CD4-positive, alpha-beta T cell (primary cell): Measurements from ENCODE around the gene RMRP. TPM values are rescaled to one million over a fixed set of nuclear protein-coding genes. Genes with fewer than 3 reads are reported as not detected.

ENCODE experiments used
- ATAC-seq: fragments of 200-7000 bp; cut with Tn5 transposase; one replicate; pipeline ENCODE4 v1.10.0; 2022; ENCODE audit warnings: mild to moderate bottlenecking; ENCODE audit not compliant: poor library complexity
- CTCF ChIA-PET: fragments of 350-600 bp; sonication (Branson Sonifier 250); formaldehyde crosslinking; loops from one replicate; lab custom pipeline; 2021; ENCODE audit warnings: antibody characterized with exemption, inconsistent platforms; lab: Charles Lee
- POLR2A ChIA-PET: fragments of 350-600 bp; sonication (Branson Sonifier 250); formaldehyde crosslinking; loops from one replicate; lab custom pipeline; 2021; ENCODE audit warnings: antibody characterized with exemption, inconsistent platforms; lab: Charles Lee
- DNase-seq, 14 experiments: peaks; one replicate each; pipeline ENCODE4 v3.0.0-alpha.2; 2013 to 2020; ENCODE audit warnings: mixed read lengths in 2 of 14
- H3K27ac ChIP-seq, 2 donors: one replicate each; pipeline versions ENCODE4 v1.5.1 to v1.7.0; 2013; ENCODE audit warnings: low read length in 2 of 2, low read depth in 1 of 2, mild to moderate bottlenecking in 1 of 2
- H3K27me3 ChIP-seq, 2 experiments: 1 replicate in 1 of 2; 2 replicates in 1 of 2; pipeline versions ENCODE4 v1.6.1 to v1.7.0; 2013; ENCODE audit warnings: low read length in 2 of 2, control low read depth in 1 of 2, mild to moderate bottlenecking in 1 of 2, moderate library complexity in 1 of 2; ENCODE audit not compliant: insufficient read depth in 2 of 2, control insufficient read depth in 1 of 2
- H3K36me3 ChIP-seq: one replicate; pipeline ENCODE4 v1.6.1; 2013; ENCODE audit warnings: low read length, control low read depth; ENCODE audit not compliant: insufficient read depth
- H3K4me1 ChIP-seq: one replicate; pipeline ENCODE4 v1.6.1; 2013; ENCODE audit warnings: low read length, control low read depth; ENCODE audit not compliant: insufficient read depth
- H3K4me3 ChIP-seq: one replicate; pipeline ENCODE4 v1.5.1; 2013; ENCODE audit warnings: mild to moderate bottlenecking, low read length, moderate library complexity
- H3K9me3 ChIP-seq, 2 experiments: 1 replicate in 1 of 2; 2 replicates in 1 of 2; pipeline versions ENCODE4 v1.6.1 to v1.7.0; 2013; ENCODE audit warnings: low read length in 2 of 2, mild to moderate bottlenecking in 2 of 2, control low read depth in 1 of 2, moderate library complexity in 1 of 2; ENCODE audit not compliant: control insufficient read depth in 1 of 2, insufficient read depth in 1 of 2
- H3K27ac Mint-ChIP-seq: one replicate; pipeline ENCODE4 v1.8.0; 2020; ENCODE audit warnings: mixed read lengths
- H3K27me3 Mint-ChIP-seq: one replicate; pipeline ENCODE4 v1.8.0; 2021; ENCODE audit warnings: mixed read lengths
- H3K36me3 Mint-ChIP-seq: one replicate; pipeline ENCODE4 v1.8.0; 2021; ENCODE audit warnings: low read depth, mixed read lengths
- H3K4me1 Mint-ChIP-seq: one replicate; pipeline ENCODE4 v1.8.0; 2021; ENCODE audit warnings: low read depth, mixed read lengths
- H3K4me3 Mint-ChIP-seq: one replicate; pipeline ENCODE4 v1.8.0; 2020; ENCODE audit warnings: mild to moderate bottlenecking, mixed read lengths
- H3K9me3 Mint-ChIP-seq: one replicate; pipeline ENCODE4 v1.8.0; 2020; ENCODE audit warnings: mixed read lengths
- CTCF ChIP-seq: fragments of 200-600 bp; IDR thresholded peaks from one replicate; pipeline ENCODE4 v1.8.0; 2022; ENCODE audit warnings: antibody characterized with exemption, mild to moderate bottlenecking
- intact Hi-C, 2 experiments: fragments of 100-400 bp; cut with DNase I in 1 of 2; cut with micrococcal nuclease in 1 of 2; formaldehyde crosslinking; loops; one replicate each; pipeline versions ENCODE4 v1.15.1 to v1.9.0; 2023 to 2025; cut with DNase I, micrococcal nuclease
- total RNA-seq, 174 experiments: library from RNA in 2 of 174; stranded (reverse) in 2 of 174; gene quantifications; one replicate each; pipeline ENCODE4 v1.2.3 and lab custom pipeline; 2021 to 2026

The RMRP gene
- total RNA-seq, 2 experiments from 2014 or later = 14,857 to 24,615 TPM

- peaks cover 26% of the 10 kb centered on the region for H3K4me1 ChIP-seq
- intact Hi-C loops = no loop called here
- peak overlapping the region in 1 of 2 donors; percentile 22 for H3K27ac ChIP-seq
- Mint-ChIP-seq H3K36me3 (no peaks in the 10 kb centered on the region), H3K9me3 (no peaks in the 10 kb centered on the region), H3K27me3 (no peaks in the 10 kb centered on the region), H3K4me3 (peak overlapping the region; percentile 82), H3K27ac (peak overlapping the region; percentile 1), H3K4me1 (peaks cover 28% of the 10 kb centered on the region)
- TF ChIP-seq CTCF = no peak
- H3K36me3 ChIP-seq = no peaks in the 10 kb centered on the region
- ATAC-seq (peak; percentile 37), DNase-seq (no peak)
- no peak overlapping the region for H3K4me3 ChIP-seq
- no peaks in the 10 kb centered on the region for H3K27me3 ChIP-seq
- CTCF ChIA-PET = interaction anchor here (0.7 to 1.8 kb wide), 3 partner anchors 8 to 31 kb away, joined by 3 to 14 read pairs (median 5); partner anchors contain the start of genes CCDC107 and RMRP
- H3K9me3 ChIP-seq = no peaks in the 10 kb centered on the region
- POLR2A ChIA-PET = interaction anchor here (1.3 to 1.7 kb wide), 2 partner anchors 40 to 42 kb away, joined by 3 to 9 read pairs; no protein-coding TSS in a partner anchor
Measured at GRCh38 chr9:35688558-35689541, 31.0 kb upstream of the RMRP start.

DNA sequence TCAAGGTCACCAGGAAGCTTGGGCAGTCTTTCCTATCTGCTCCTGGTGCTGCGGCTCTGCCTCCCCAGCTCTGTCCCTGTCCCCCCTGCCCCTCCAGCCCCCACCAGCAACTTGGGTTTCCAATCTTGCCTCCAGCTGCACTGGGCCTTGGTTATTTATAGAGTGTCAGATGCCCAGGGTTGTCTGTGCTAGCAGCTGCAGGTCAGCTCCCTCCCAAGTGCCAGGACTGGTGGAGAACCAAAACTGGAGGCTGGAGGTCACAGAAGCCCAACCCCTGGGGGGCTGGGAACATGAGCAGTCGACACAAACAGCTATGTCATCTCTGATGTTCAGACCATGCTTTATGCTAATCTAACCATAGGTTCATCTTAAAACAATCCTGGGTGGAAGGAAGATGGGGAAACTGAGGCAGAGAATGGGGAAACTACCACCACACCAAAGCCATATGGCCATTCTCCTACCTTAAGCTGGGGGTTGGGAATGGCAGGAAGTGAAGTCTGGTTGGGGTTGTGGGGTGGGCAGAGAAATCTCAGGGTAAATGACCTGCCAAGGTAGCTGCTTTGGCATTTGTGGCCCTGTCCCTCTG lies 30.2 kb upstream of the RMRP start:
- Histone ChIP-seq H3K27ac (no peak overlapping the region), H3K4me3 (no peak overlapping the region), H3K9me3 (no peaks in the 10 kb centered on the region), H3K27me3 (no peaks in the 10 kb centered on the region), H3K36me3 (no peaks in the 10 kb centered on the region), H3K4me1 (peaks cover 26% of the 10 kb centered on the region)
- Mint-ChIP-seq H3K4me1 (peaks cover 28% of the 10 kb centered on the region), H3K27me3 (no peaks in the 10 kb centered on the region), H3K4me3 (peak overlapping the region; percentile 82), H3K27ac (no peak overlapping the region), H3K36me3 (no peaks in the 10 kb centered on the region), H3K9me3 (no peaks in the 10 kb centered on the region)
- no peak for ATAC-seq
- no peak for DNase-seq
- POLR2A ChIA-PET = interaction anchor here (1.3 kb wide), 1 partner anchor 39 kb away, joined by 3 read pairs; no protein-coding TSS in a partner anchor
- intact Hi-C loops = no loop called here
- CTCF ChIA-PET = interaction anchor here (0.7 to 1.8 kb wide), 4 partner anchors 9 to 77 kb away, joined by 3 to 14 read pairs (median 4); partner anchors contain the start of genes CCDC107 and RMRP
- no peak for TF ChIP-seq CTCF

GRCh38 chr9:35687306-35687705 lies 29.5 kb upstream of the RMRP start:
- Mint-ChIP-seq H3K9me3 (no peaks in the 10 kb centered on the region), H3K4me1 (peaks cover 28% of the 10 kb centered on the region), H3K27me3 (no peaks in the 10 kb centered on the region), H3K4me3 (peak overlapping the region; percentile 72), H3K27ac (no peak overlapping the region), H3K36me3 (no peaks in the 10 kb centered on the region)
- Histone ChIP-seq H3K4me1 (peaks cover 26% of the 10 kb centered on the region), H3K9me3 (no peaks in the 10 kb centered on the region), H3K36me3 (no peaks in the 10 kb centered on the region), H3K27me3 (no peaks in the 10 kb centered on the region), H3K27ac (no peak overlapping the region), H3K4me3 (no peak overlapping the region)
- no peak for TF ChIP-seq CTCF
- ChIA-PET POLR2A (interaction anchor here (1.3 kb wide), 1 partner anchor 38 kb away, joined by 3 read pairs; no protein-coding TSS in a partner anchor), CTCF (interaction anchor here (0.8 to 1.8 kb wide), 2 partner anchors 10 to 76 kb away, joined by 3 to 14 read pairs; no protein-coding TSS in a partner anchor)
- DNase-seq = no peak
- ATAC-seq = no peak
- intact Hi-C loops = no loop called here
